ENCODE results near the gene RASGRF1. TPM values are rescaled to one million over a fixed set of nuclear protein-coding genes. Genes with fewer than 3 reads are reported as not detected.

RASGRF1 gene
- polyA plus RNA-seq, 1 donor from 2014 or later = 2.4 TPM

- H3K9me3 Mint-ChIP-seq = no peaks in the 10 kb centered on the region
- peaks cover 0 to 11% (median 8%) of the 10 kb centered on the region in 3 donors for H3K4me1 Mint-ChIP-seq
- peak overlapping the region in 1 of 4 donors; percentile 23 for H3K4me3 Mint-ChIP-seq
- H3K36me3 Mint-ChIP-seq = peaks cover 5% of the 10 kb centered on the region
- peak overlapping the region in 1 of 3 donors; percentile 51 for H3K27ac Mint-ChIP-seq
- no peaks in the 10 kb centered on the region for H3K27me3 Mint-ChIP-seq
Measured at GRCh38 chr15:78922527-78922926, 168.1 kb downstream of the RASGRF1 start.

DNA sequence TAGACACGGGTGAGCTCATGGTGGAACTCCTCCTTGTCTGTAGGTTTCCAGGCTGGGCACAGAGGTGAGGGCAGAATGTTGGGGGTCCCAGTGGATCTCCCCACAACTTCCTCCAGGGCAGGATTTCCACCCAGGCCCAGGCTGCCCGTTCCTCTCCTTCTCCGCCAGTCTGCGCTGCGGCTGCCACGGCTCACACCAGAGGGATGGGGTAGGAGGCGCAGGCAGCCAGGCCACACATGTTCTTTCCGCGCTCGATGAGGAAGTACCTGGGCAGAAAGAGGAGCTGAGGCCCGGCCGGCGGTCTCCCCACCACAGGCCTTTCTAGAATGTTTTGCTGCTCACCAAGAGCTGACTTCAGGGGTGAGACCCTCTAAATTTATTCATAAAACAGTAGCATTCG lies 168.6 kb downstream of the RASGRF1 start:
- H3K4me1 Mint-ChIP-seq = peaks cover 0 to 10% (median 8%) of the 10 kb centered on the region in 3 donors
- peak overlapping the region; percentile 20 to 89 (median 51) for H3K27ac Mint-ChIP-seq
- peaks cover 5% of the 10 kb centered on the region for H3K36me3 Mint-ChIP-seq
- H3K9me3 Mint-ChIP-seq = no peaks in the 10 kb centered on the region
- no peaks in the 10 kb centered on the region for H3K27me3 Mint-ChIP-seq
- H3K4me3 Mint-ChIP-seq = no peak overlapping the region

GRCh38 chr15:78921517-78921916 lies 169.1 kb downstream of the RASGRF1 start:
- Mint-ChIP-seq H3K9me3 (no peaks in the 10 kb centered on the region), H3K27me3 (no peaks in the 10 kb centered on the region), H3K27ac (peak overlapping the region; percentile 51 to 89 (median 80)), H3K4me1 (peaks cover 0 to 12% (median 5%) of the 10 kb centered on the region in 3 donors), H3K36me3 (peaks cover 5% of the 10 kb centered on the region), H3K4me3 (peak overlapping the region in 1 of 4 donors; percentile 26)

GRCh38 chr15:78917888-78918287 lies 172.7 kb downstream of the RASGRF1 start:
- Mint-ChIP-seq H3K36me3 (peaks cover 2% of the 10 kb centered on the region), H3K9me3 (no peaks in the 10 kb centered on the region), H3K4me3 (no peak overlapping the region), H3K27me3 (no peaks in the 10 kb centered on the region), H3K27ac (peak overlapping the region in 1 of 3 donors; percentile 53), H3K4me1 (peaks cover 0 to 9% (median 8%) of the 10 kb centered on the region in 3 donors)

- H3K9me3 Mint-ChIP-seq = no peaks in the 10 kb centered on the region
- H3K36me3 Mint-ChIP-seq = peaks cover 1% of the 10 kb centered on the region
- peaks cover 0 to 10% (median 7%) of the 10 kb centered on the region in 3 donors for H3K4me1 Mint-ChIP-seq
- H3K4me3 Mint-ChIP-seq = no peak overlapping the region
- no peak overlapping the region for H3K27ac Mint-ChIP-seq
- H3K27me3 Mint-ChIP-seq = no peaks in the 10 kb centered on the region
Measured at GRCh38 chr15:78916088-78916487, 174.5 kb downstream of the RASGRF1 start.

GRCh38 chr15:78915341-78916087 lies 175.1 kb downstream of the RASGRF1 start:
- no peaks in the 10 kb centered on the region for H3K36me3 Mint-ChIP-seq
- no peak overlapping the region for H3K4me3 Mint-ChIP-seq
- H3K27ac Mint-ChIP-seq = peak overlapping the region in 2 of 3 donors; percentile 13 to 53
- no peaks in the 10 kb centered on the region for H3K27me3 Mint-ChIP-seq
- peaks cover 0 to 9% (median 8%) of the 10 kb centered on the region in 3 donors for H3K4me1 Mint-ChIP-seq
- H3K9me3 Mint-ChIP-seq = no peaks in the 10 kb centered on the region

- H3K4me1 Mint-ChIP-seq = peaks cover 4 to 14% (median 11%) of the 10 kb centered on the region in 3 donors
- H3K9me3 Mint-ChIP-seq = no peaks in the 10 kb centered on the region
- peak overlapping the region in 1 of 4 donors; percentile 81 for H3K4me3 Mint-ChIP-seq
- peak overlapping the region in 1 of 3 donors; percentile 35 for H3K27ac Mint-ChIP-seq
- no peaks in the 10 kb centered on the region for H3K27me3 Mint-ChIP-seq
- no peaks in the 10 kb centered on the region for H3K36me3 Mint-ChIP-seq
Measured at GRCh38 chr15:78914027-78914764, 176.4 kb downstream of the RASGRF1 start.

- Mint-ChIP-seq H3K27ac (no peak overlapping the region), H3K4me3 (no peak overlapping the region), H3K9me3 (no peaks in the 10 kb centered on the region), H3K4me1 (peaks cover 8 to 18% (median 17%) of the 10 kb centered on the region in 3 donors), H3K36me3 (no peaks in the 10 kb centered on the region), H3K27me3 (no peaks in the 10 kb centered on the region)
Measured at GRCh38 chr15:78913012-78913411, 177.6 kb downstream of the RASGRF1 start.

- Mint-ChIP-seq H3K4me3 (no peak overlapping the region), H3K27me3 (no peaks in the 10 kb centered on the region), H3K36me3 (no peaks in the 10 kb centered on the region), H3K27ac (no peak overlapping the region), H3K9me3 (no peaks in the 10 kb centered on the region), H3K4me1 (peaks cover 11 to 22% (median 20%) of the 10 kb centered on the region in 3 donors)
Measured at GRCh38 chr15:78912316-78912715, 178.3 kb downstream of the RASGRF1 start.

DNA sequence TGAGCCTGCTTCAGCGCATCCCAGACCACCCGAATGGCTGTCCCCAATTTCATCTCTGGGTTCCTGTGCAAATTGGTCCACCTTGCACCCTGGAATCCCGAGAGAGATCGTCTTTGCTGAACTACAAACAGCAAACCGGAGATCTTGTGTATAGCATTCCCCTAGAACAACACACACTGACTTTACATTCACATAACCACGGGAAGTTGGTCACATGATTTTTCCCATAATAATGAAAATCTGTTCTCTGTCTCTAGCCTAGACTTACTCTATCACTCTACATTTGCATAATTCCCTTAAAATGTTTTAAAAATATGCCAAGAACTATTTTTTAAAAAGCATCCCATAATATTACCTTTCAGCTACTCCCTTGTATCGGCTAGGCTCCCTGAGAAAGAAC lies 180.3 kb downstream of the RASGRF1 start:
- Mint-ChIP-seq H3K4me3 (no peak overlapping the region), H3K27me3 (no peaks in the 10 kb centered on the region), H3K27ac (peak overlapping the region in 1 of 3 donors; percentile 9), H3K9me3 (no peaks in the 10 kb centered on the region), H3K4me1 (peaks cover 14 to 18% (median 16%) of the 10 kb centered on the region in 3 donors), H3K36me3 (no peaks in the 10 kb centered on the region)

Other genes with a start within 250 kb of the RASGRF1 start
- gene MORF4L1, start 217.9 kb downstream of the RASGRF1 start, polyA plus RNA-seq = 218 TPM
- 615 TPM for gene CTSH, start 145.7 kb downstream of the RASGRF1 start, polyA plus RNA-seq
- not detected for gene ANKRD34C, start 191.9 kb upstream of the RASGRF1 start, polyA plus RNA-seq
- 70.8 TPM for gene TMED3, start 220.3 kb upstream of the RASGRF1 start, polyA plus RNA-seq